Subcutaneous preadipocyte (primary cell): ENCODE results near the gene RGN. TPM values are rescaled to one million over a fixed set of nuclear protein-coding genes. Genes with fewer than 3 reads are reported as not detected.

Experiments used
- small RNA-seq: library from RNA; depleted of rRNA; stranded (forward); fragments of <200 nt; gene quantifications from one replicate; pipeline ENCODE3, GENCODE V24; 2012
- total RNA-seq: library from RNA; depleted of rRNA; stranded (reverse); fragments of >200 nt; gene quantifications from 2 replicates; pipeline ENCODE4 v1.2.3, GENCODE V29; 2012

Gene RGN
- 0.98 and 1.5 TPM in 2 replicates for total RNA-seq

GRCh38 chrX:47078129-47079043, at the start of gene RGN:
TSS of gene RGN (plus strand) at chrX:47078443. CDS start at chrX:47081145, 2,702 bp downstream.

Small RNA genes lying within 50 kb of the gene (small RNA-seq; reads per million reads assigned to genes)
- gene RNU12-2P = 0.30 reads per million, percentile 8 among the genes with 10 or more reads in this experiment
- not detected for gene RNU6-1189P

Other genes starting within 250 kb of the RGN start
- gene RP2, start 241.4 kb upstream of the RGN start, total RNA-seq = 12.5 and 17.6 TPM in 2 replicates
- gene JADE3, start 166.0 kb upstream of the RGN start, total RNA-seq = 2.9 and 3.9 TPM in 2 replicates
- gene NDUFB11, start 66.3 kb downstream of the RGN start, total RNA-seq = 43.2 and 73.1 TPM in 2 replicates
- gene RBM10, start 66.8 kb downstream of the RGN start, total RNA-seq = 49.6 and 71.7 TPM in 2 replicates
- gene UBA1, start 115.4 kb downstream of the RGN start, total RNA-seq = 164 and 214 TPM in 2 replicates
- gene CDK16, start 140.2 kb downstream of the RGN start, total RNA-seq = 92.1 and 97.0 TPM in 2 replicates
- 24.8 and 28.7 TPM in 2 replicates for gene USP11, start 154.6 kb downstream of the RGN start, total RNA-seq